Ascending aorta (tissue), 2 donors: ENCODE data around the gene OXCT2. TPM values are rescaled to one million over a fixed set of nuclear protein-coding genes. Genes with fewer than 3 reads are reported as not detected.

Experiments
- DNase-seq, 2 donors: peaks; one replicate each; pipeline ENCODE4 v3.0.0-alpha.2; 2019; ENCODE audit warnings: low spot score in 2 of 2
- H3K27ac ChIP-seq, 2 donors: fragments of 200-600 bp; sonication (generic); one replicate each; pipeline ENCODE4 v1.5.1; 2016 to 2017; ENCODE audit warnings: mild to moderate bottlenecking in 1 of 2
- H3K27me3 ChIP-seq: fragments of 200-600 bp; sonication (generic); one replicate; pipeline ENCODE4 v1.5.1; 2017
- H3K36me3 ChIP-seq, 2 donors: fragments of 200-600 bp; sonication (generic); one replicate each; pipeline ENCODE4 v1.5.1; 2016
- H3K4me1 ChIP-seq, 2 donors: fragments of 200-600 bp; sonication (generic); one replicate each; pipeline ENCODE4 v1.5.1; 2016 to 2017; ENCODE audit warnings: mild to moderate bottlenecking in 1 of 2
- H3K4me3 ChIP-seq, 2 donors: fragments of 200-600 bp; sonication (generic); one replicate each; pipeline ENCODE4 v1.5.1; 2016 to 2017; ENCODE audit warnings: mild to moderate bottlenecking in 1 of 2
- H3K9me3 ChIP-seq, 2 donors: fragments of 200-600 bp; sonication (generic); one replicate each; pipeline ENCODE4 v1.5.1; 2016
- intact Hi-C: fragments of 100-400 bp; cut with DNase I; formaldehyde crosslinking; loops from one replicate; pipeline ENCODE4 v1.15.1; 2023
- total RNA-seq: library from RNA; depleted of rRNA; stranded (reverse); fragments of >200 nt; gene quantifications from one replicate; pipeline ENCODE4 v1.1.0, GENCODE V29; 2016
- TF ChIP-seq, protein P1 (sequence below), 3 experiments: fragments of 200-600 bp in 2 of 3; fragments of 450-650 bp in 1 of 3; sonication (generic) in 2 of 3; IDR thresholded peaks; one replicate each; pipeline ENCODE4 v1.5.1; 2016 to 2019; ENCODE audit warnings: antibody characterized with exemption in 3 of 3, mild to moderate bottlenecking in 1 of 3, moderate library complexity in 1 of 3

OXCT2 gene
- total RNA-seq, 1 donor from 2014 or later = not detected

DNA sequence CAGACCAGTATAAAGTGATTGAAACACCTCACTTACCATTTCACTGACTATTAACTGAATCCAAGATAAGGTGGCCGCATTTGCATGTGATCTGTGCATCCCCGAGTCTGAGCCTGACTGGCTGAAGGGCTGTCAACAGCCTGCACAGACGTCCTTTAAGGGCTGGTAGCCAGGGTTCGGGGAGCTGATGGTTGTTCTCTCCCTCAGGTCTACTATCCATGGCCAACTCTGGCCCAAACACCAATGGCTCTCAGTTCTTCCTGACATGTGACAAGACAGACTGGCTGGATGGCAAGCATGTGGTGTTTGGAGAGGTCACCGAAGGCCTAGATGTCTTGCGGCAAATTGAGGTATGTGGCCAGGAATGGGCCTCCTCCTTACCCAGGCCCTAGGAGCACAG, 18.4 kb downstream of the OXCT2 start:
- peak overlapping the region; percentile 67 to 77 for H3K27ac ChIP-seq
- TF ChIP-seq, protein P1, sequence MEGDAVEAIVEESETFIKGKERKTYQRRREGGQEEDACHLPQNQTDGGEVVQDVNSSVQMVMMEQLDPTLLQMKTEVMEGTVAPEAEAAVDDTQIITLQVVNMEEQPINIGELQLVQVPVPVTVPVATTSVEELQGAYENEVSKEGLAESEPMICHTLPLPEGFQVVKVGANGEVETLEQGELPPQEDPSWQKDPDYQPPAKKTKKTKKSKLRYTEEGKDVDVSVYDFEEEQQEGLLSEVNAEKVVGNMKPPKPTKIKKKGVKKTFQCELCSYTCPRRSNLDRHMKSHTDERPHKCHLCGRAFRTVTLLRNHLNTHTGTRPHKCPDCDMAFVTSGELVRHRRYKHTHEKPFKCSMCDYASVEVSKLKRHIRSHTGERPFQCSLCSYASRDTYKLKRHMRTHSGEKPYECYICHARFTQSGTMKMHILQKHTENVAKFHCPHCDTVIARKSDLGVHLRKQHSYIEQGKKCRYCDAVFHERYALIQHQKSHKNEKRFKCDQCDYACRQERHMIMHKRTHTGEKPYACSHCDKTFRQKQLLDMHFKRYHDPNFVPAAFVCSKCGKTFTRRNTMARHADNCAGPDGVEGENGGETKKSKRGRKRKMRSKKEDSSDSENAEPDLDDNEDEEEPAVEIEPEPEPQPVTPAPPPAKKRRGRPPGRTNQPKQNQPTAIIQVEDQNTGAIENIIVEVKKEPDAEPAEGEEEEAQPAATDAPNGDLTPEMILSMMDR (IDR thresholded peaks at IDR 0.05) = no peak

DNA sequence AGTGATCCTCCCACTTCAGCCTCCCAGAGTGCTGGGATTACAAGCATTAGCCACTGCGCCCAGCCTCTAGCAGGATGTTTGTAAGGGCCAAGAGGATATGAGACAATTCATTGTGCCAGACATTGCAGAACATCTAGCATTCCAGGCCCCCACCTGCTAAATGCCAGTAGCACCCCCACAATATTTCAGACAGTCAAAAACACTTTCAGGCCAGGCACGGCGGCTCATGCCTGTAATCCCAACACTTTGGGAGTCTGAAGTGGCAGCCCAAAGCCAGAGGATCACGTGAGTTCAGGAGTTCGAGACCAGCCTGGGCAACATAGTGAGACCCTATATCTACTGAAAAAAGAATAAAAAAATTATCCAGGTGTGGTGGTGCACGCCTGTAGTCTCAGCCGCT, 19.6 kb downstream of the OXCT2 start:
- Histone ChIP-seq H3K4me1 (peaks cover 3 to 6% of the 10 kb centered on the region in 2 donors), H3K27ac (no peak overlapping the region), H3K4me3 (no peak overlapping the region), H3K9me3 (no peaks in the 10 kb centered on the region), H3K27me3 (no peaks in the 10 kb centered on the region), H3K36me3 (peaks cover 68 to 86% of the 10 kb centered on the region in 2 donors)
- TF ChIP-seq, protein P1 (IDR thresholded peaks at IDR 0.05) = no peak
- intact Hi-C loops = no loop called here
- no peak for DNase-seq

More for the DNA sequence above, 18.4 kb downstream of the OXCT2 start:
- intact Hi-C loops = no loop called here
- Histone ChIP-seq H3K36me3 (peaks cover 68 to 85% of the 10 kb centered on the region in 2 donors), H3K4me3 (no peak overlapping the region), H3K4me1 (peaks cover 3 to 6% of the 10 kb centered on the region in 2 donors), H3K27me3 (no peaks in the 10 kb centered on the region), H3K9me3 (no peaks in the 10 kb centered on the region)
- no peak for DNase-seq

DNA sequence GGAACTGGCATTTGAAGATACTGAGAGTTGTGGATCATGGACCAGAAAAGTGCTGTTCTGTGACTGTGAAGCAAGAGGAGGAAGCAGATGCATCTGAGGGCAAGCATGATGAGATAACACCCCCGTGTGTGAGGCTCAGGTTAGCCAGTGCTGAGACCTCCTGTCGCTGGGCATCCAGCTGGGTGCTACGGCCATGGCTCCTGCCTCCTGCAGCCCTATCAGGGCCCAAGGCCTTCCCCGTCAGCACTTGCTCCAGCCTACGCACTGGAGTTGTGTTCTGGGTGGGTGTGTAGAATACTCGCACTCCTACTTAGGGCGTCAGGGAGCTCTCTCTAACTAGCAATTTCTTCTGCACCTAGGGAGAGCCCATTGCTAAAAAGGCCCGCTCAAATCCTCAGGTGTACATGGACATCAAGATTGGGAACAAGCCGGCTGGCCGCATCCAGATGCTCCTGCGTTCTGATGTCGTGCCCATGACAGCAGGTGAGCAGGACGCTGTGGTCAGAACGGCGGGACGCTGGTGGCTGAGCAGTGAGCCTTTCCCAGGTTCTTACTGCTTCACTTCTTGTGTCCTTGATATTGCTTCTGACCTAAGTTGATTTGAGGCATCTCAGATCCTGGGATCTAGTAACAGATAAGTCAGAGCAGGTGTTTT, 26.0 kb downstream of the OXCT2 start:
- no peak overlapping the region for H3K4me3 ChIP-seq
- DNase-seq = no peak
- H3K27me3 ChIP-seq = no peaks in the 10 kb centered on the region
- peaks cover 88% of the 10 kb centered on the region in 2 donors for H3K36me3 ChIP-seq
- no peaks in the 10 kb centered on the region for H3K4me1 ChIP-seq
- TF ChIP-seq, protein P1 (IDR thresholded peaks at IDR 0.05) = no peak
- H3K9me3 ChIP-seq = no peaks in the 10 kb centered on the region
- intact Hi-C loops = no loop called here
- H3K27ac ChIP-seq = no peak overlapping the region

DNA sequence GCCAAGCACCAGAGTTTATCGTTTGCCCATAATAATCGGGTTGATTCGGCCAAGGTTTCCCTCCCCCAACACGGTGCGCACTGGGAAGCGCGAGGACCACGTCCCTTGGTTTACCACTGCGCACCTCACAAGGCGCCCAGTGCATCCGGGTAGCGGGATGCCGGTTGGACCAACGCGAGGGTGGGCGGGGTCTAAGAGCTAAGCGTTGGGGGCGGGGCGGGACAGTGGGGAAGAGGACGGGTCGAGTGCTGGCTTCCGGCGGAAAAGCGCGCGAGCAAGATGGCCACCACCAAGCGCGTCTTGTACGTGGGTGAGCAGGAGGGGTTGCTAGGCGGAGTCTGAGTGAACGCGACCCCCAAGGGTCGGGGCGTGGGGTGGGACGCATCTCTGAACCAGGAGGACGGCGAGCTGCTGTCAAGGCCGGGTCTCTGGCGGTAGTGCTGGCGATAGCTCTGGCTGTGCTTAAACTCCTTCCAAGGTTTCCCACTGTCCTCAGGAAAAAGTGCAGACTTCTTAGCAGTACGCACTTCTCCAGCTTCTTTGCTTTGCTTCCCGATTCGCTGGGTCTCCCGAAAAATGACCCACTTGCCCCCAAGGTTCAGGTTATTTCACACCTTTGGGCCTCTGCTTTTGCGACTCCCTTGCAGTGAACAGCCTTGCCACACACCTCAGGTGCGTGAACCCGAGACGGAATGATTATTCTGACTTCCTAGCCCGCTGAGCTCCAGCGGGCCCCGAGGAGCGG, 32.4 kb downstream of the OXCT2 start, which contains the start of gene PPIE:
PPIE (plus strand) TSS at position 261 of the 745 bp plus-strand sequence; CDS start at position 280, 19 bp downstream.
- Histone ChIP-seq H3K27me3 (no peaks in the 10 kb centered on the region), H3K27ac (peak within 1 kb of the TSS; percentile 50 to 78), H3K36me3 (peaks cover 25 to 28% of the 10 kb centered on the region in 2 donors), H3K4me1 (peaks cover 0 to 7% of the 10 kb centered on the region in 2 donors), H3K9me3 (no peaks in the 10 kb centered on the region), H3K4me3 (peak within 1 kb of the TSS; percentile 66 to 75)
- TF ChIP-seq, protein P1 (IDR thresholded peaks at IDR 0.05) = no peak
- intact Hi-C loops = no loop called here
- peak; percentile 49 to 95 for DNase-seq

DNA sequence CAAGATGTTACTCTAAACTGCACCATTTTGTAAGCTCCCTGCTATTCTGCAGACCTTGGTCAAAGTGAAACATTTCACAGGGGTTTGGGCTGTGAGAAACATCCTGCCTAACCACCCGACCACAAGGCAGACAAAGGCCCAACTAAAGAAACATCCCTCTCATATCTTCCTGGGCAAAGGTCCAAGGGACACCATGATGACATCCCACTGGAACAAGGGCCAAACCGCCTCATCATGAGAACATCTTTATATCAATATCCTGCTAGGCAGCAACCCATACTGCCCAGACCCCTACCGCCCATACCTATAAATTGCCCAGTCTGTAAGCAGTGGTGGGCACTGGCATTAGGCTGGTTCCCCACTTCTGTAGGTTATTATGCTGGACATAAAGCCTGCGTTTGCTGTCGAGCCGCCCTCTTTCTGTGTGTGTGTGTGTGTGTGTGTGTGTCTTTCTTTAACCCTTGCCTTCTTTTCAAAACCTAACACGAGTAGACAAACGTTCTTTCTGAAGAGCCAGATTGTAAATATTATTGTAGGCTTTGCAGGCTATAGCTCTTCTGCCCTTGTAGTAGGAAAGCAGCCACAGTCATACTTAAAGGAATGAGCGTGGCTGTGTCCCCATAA, 33.5 kb downstream of the OXCT2 start:
- intact Hi-C loops = no loop called here
- Histone ChIP-seq H3K4me1 (peaks cover 0 to 9% of the 10 kb centered on the region in 2 donors), H3K36me3 (peaks cover 13 to 16% of the 10 kb centered on the region in 2 donors), H3K4me3 (no peak overlapping the region), H3K9me3 (no peaks in the 10 kb centered on the region), H3K27me3 (no peaks in the 10 kb centered on the region), H3K27ac (no peak overlapping the region)
- no peak for DNase-seq
- TF ChIP-seq, protein P1 (IDR thresholded peaks at IDR 0.05) = no peak
